Epithelial cell of esophagus (primary cell): ENCODE results near the gene ACER2.

Experiments
- DNase-seq: peaks from one replicate; pipeline ENCODE4 v3.0.0; 2010; ENCODE audit warnings: low read depth
- H3K4me3 ChIP-seq: 2 replicates; pipeline ENCODE4 v1.5.1; 2011; ENCODE audit warnings: mild to moderate bottlenecking, low read length, control low read depth
- CTCF ChIP-seq: IDR thresholded peaks from 2 replicates; pipeline ENCODE4 v1.5.1; 2011; ENCODE audit warnings: low read depth, mild to moderate bottlenecking, low read length, control low read depth, inconsistent platforms; ENCODE audit not compliant: insufficient read depth; ENCODE audit errors: missing control alignments

Gene ACER2

DNA sequence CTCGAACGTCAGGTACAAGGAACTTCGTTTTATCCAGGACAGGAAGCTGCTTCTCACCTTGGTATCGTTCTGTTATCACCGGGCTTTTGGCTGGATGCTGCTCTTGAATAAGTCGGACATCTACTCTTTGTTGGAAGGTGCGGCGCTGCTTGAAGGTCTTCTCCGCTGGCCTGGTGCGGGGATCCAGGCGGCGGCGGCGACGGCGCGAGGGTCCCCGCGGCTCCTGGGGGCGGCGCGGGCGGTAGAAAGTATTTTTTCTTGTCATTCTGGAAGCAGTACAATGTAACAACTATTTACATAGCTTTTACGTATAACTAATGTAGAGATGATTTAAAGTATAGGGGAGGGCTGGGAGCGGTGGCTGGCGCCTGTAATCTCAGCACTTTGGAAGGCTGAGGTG, 52.3 kb downstream of the ACER2 start:
- no peak for TF ChIP-seq CTCF
- no peak overlapping the region for H3K4me3 ChIP-seq
- no peak for DNase-seq

- peak overlapping the region; percentile 20 for H3K4me3 ChIP-seq
- DNase-seq: no peak
- no peak for TF ChIP-seq CTCF
Observed at GRCh38 chr9:19464061-19464763, 55.4 kb downstream of the ACER2 start.

- DNase-seq: peak; percentile 79
- H3K4me3 ChIP-seq: peak overlapping the region; percentile 20
- peak; percentile 40 for TF ChIP-seq CTCF
Observed at GRCh38 chr9:19464764-19465585, 56.2 kb downstream of the ACER2 start.

DNA sequence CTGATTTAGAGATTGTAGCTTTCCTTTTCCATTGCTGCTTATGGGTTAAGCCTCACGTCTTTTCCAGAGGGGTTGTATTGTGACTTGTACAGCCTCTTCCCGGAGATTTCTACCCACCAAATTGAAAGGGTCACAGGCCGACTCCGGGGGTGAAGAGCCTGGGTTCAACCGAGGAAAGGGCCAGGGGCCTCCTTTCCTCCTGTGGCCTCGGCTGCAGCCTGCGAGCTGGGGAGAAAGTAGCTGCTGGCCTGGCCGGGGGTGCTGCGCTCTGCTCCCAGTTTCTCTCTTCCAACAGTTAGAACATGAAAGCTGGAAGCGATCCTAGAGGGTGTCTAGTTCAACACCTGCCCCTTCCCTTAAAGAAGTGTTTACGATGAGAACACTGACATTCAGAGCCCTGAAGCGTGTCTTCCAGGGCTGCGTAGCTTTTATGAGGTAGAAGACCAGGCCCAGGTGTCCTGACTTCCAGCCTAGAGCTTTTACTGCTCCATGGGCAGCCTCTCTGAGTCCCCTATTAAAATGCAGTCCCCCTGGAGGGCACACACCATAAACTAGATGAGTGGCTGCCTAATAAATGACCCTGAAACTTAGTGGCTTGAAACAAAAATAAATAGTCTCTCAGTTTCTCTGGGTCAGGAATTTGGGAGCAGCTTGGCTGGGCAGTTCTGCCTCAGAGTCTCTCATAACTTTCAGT, 56.9 kb downstream of the ACER2 start:
- DNase-seq: no peak
- no peak for TF ChIP-seq CTCF
- no peak overlapping the region for H3K4me3 ChIP-seq

GRCh38 chr9:19466280-19466639, 57.5 kb downstream of the ACER2 start:
- no peak overlapping the region for H3K4me3 ChIP-seq
- DNase-seq: no peak
- TF ChIP-seq CTCF: no peak

DNA sequence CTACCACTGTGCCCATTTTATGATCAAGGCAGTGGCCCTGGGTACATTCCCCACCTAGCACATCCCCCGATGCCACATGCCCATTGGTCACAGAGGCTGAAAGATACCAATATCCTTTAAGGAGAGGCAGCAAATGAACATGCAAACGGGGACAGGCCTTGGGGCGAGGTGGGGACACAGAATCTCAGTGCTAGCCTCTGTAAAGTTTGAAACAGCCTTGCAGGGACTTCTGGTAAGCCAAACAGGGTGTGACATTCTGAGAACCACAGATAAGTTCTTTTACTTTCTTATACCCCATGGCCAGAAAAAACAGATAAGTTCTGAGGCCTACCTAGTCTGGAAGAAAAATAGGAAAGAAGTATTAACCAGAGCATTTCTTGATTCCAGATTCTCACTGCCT, 60.5 kb downstream of the ACER2 start:
- TF ChIP-seq CTCF: no peak
- no peak overlapping the region for H3K4me3 ChIP-seq
- no peak for DNase-seq
